ENCODE data around the gene SPINK4.

- TF ChIP-seq CTCF (conservative IDR thresholded peaks at IDR 0.05 in 1 of 2, IDR thresholded peaks at IDR 0.05 in 1 of 2; ENCODE audit: extremely low read depth in 1 of 2, insufficient read depth in 1 of 2, low read depth in 1 of 2, low read length in 2 of 2) (no peak), EZH2 (IDR thresholded peaks at IDR 0.05; ENCODE audit: borderline replicate concordance, low read length) (no peak)
Observed at GRCh38 chr9:33196736-33197135, 43.2 kb upstream of the SPINK4 start.
